ENCODE results near the gene WFDC1.
A peak's percentile ranks its signal among the peaks of the same experiment; 100 is the strongest.

Gene WFDC1

DNA sequence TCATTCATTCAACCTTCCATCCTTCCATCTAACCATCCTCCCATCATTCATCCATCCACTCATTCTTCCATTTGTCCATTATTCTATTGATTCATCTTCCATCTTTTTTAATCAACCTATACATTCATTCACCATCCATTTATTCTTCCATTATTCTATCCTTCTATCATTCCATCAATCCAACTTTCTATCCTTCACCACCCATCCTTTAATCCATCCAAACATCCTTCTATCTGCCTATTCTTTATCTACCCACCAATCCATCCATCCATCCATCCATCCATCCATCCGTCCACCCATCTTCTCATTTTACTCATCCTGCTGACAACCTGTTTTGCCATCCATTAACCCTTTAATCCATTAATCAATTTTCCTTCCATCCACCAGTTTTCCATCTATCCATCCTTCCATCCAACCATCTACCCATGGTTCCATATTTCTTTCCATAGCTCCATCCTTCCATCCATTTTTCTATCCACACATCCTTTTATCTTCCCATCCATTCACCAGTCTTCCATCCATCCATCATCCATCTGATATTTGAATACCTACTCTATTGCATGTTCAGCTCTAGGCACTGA lies 21.8 kb upstream of the WFDC1 start:
- no peak overlapping the region for H2BK15ac ChIP-seq (replicated peaks; ENCODE audit: low read depth)
- H3K36me3 ChIP-seq (ENCODE audit: control insufficient read depth, insufficient read depth, low read length): no peaks in the 10 kb centered on the region
- H3K23ac ChIP-seq (ENCODE audit: low read length): no peak overlapping the region
- no peaks in the 10 kb centered on the region for H3K79me1 ChIP-seq (ENCODE audit: low read length)
- H3K4me3 ChIP-seq (ENCODE audit: low read length): no peak overlapping the region
- H2BK120ac ChIP-seq (ENCODE audit: low read depth, low read length): no peak overlapping the region
- WGBS (ENCODE audit: extremely low coverage, insufficient coverage, low lambda C conversion rate): 100% methylated on average over 1 of the region's 1 CpG
- no peak overlapping the region for H2BK5ac ChIP-seq (ENCODE audit: low read length)
- H4K8ac ChIP-seq (ENCODE audit: low read depth, low read length): no peak overlapping the region
- H3K56ac ChIP-seq (ENCODE audit: low read length): no peak overlapping the region
- no peaks in the 10 kb centered on the region for H3K4me1 ChIP-seq (ENCODE audit: control insufficient read depth, low read depth, low read length)
- no peak overlapping the region for H3K27ac ChIP-seq (ENCODE audit: low read depth, low read length)
- H2AK5ac ChIP-seq (ENCODE audit: low read length): no peak overlapping the region
- no peaks in the 10 kb centered on the region for H3K79me2 ChIP-seq (ENCODE audit: control insufficient read depth, insufficient read depth, low read length)
- no peak overlapping the region for H3K4ac ChIP-seq (ENCODE audit: low read depth, low read length)
- no peak overlapping the region for H3K18ac ChIP-seq (ENCODE audit: low read length)
- no peak overlapping the region for H3K4me2 ChIP-seq (ENCODE audit: low read length)
- H3K9ac ChIP-seq (ENCODE audit: low read length): no peak overlapping the region
- no peaks in the 10 kb centered on the region for H3K27me3 ChIP-seq (ENCODE audit: insufficient read depth, low read length, poor library complexity)
- no peak for DNase-seq
- no peak overlapping the region for H4K5ac ChIP-seq (ENCODE audit: low read length)

DNA sequence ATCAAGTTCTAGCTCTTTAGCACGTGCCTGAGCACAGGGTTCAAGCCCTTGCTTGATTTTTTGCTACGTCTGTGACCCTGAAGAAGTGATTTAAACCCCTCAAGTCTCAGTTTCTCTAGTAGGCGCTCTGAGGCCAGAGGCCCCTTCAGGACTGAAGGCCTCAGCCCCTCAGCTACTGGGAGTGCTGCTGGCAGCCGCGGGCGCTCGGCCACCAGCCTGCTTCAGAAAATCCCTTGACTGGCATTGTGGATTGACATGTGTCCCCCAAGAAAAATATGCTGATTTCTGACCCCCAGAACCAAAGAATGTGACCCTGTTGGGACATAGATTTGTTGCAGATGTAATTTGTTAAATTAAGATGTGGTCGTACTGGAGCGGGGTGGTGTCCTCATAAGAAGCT lies 20.2 kb upstream of the WFDC1 start:
- Histone ChIP-seq H4K5ac (ENCODE audit: low read length) (no peak overlapping the region), H3K79me1 (ENCODE audit: low read length) (no peaks in the 10 kb centered on the region), H3K27me3 (ENCODE audit: insufficient read depth, low read length, poor library complexity) (no peaks in the 10 kb centered on the region), H3K18ac (ENCODE audit: low read length) (no peak overlapping the region), H3K4ac (ENCODE audit: low read depth, low read length) (no peak overlapping the region), H3K4me1 (ENCODE audit: control insufficient read depth, low read depth, low read length) (no peaks in the 10 kb centered on the region), H3K27ac (ENCODE audit: low read depth, low read length) (no peak overlapping the region), H3K4me2 (ENCODE audit: low read length) (no peak overlapping the region), H3K36me3 (ENCODE audit: control insufficient read depth, insufficient read depth, low read length) (no peaks in the 10 kb centered on the region), H3K56ac (ENCODE audit: low read length) (no peak overlapping the region), H2AK5ac (ENCODE audit: low read length) (no peak overlapping the region), H4K8ac (ENCODE audit: low read depth, low read length) (no peak overlapping the region), H2BK5ac (ENCODE audit: low read length) (no peak overlapping the region), H3K4me3 (ENCODE audit: low read length) (no peak overlapping the region), H3K9ac (ENCODE audit: low read length) (no peak overlapping the region), H2BK120ac (ENCODE audit: low read depth, low read length) (no peak overlapping the region), H3K23ac (ENCODE audit: low read length) (no peak overlapping the region), H2BK15ac (replicated peaks; ENCODE audit: low read depth) (no peak overlapping the region), H3K79me2 (ENCODE audit: control insufficient read depth, insufficient read depth, low read length) (no peaks in the 10 kb centered on the region)
- no peak for DNase-seq
- no CpG with 5 or more reads among the region's 9 CpGs for WGBS (ENCODE audit: extremely low coverage, insufficient coverage, low lambda C conversion rate)

DNA sequence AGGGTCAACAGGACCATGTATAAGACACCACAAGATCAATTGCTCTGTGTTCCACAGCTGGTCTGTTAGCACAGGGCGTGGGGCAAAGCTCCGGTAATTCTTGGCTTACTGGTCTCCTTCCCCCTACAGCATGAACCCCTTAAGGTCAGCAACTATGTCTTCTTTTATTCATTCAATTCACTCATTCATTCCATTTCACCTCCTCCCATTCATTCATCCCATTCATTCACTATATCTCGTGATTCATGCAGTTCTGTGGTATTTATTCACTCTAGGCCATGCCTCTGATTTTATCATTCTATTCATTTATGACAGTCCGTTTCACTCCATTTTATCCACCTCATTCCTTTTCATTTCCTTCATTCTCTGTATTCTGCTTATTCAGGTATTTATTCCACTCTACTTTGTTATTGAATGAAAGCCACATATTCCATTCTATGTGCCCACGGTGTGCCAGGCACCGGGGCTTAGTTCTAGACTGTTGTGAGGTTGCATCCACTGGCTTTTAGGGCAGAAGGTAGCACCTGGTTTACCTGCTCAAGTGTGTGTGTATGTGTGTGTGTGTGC lies 19.0 kb upstream of the WFDC1 start:
- WGBS (ENCODE audit: extremely low coverage, insufficient coverage, low lambda C conversion rate): 100% methylated on average over 1 of the region's 6 CpGs

DNA sequence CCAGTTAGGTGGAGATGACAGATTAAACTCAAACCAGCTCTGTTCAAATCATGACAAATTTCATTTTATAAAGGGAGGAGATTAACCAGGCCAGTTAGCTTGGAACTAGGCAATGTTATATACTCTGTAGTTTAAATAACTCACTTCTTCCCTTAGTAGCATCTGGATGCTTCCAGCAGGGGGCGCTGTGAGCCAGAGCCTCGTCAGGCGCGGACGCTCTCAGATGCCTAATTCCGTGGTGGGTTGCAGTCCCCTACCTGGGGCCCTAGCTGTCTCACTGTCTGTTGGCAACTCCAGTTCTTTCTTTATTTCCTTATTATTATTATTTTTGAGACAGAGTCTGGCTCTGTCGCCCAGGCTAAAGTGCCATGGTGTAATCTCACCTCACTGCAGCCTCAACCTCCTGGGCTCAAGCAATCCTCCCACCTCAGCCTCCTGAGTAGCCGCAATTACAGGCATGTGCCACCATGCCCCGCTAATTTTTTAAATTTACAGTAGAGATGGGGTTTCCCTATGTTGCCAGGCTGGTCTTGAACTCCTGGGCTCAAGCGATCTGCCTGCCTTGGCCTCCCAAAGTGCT lies 17.3 kb upstream of the WFDC1 start:
- peak; percentile 67 for DNase-seq
- Histone ChIP-seq H3K36me3 (ENCODE audit: control insufficient read depth, insufficient read depth, low read length) (no peaks in the 10 kb centered on the region), H2BK15ac (replicated peaks; ENCODE audit: low read depth) (no peak overlapping the region), H2BK5ac (ENCODE audit: low read length) (no peak overlapping the region), H3K79me2 (ENCODE audit: control insufficient read depth, insufficient read depth, low read length) (no peaks in the 10 kb centered on the region), H2BK120ac (ENCODE audit: low read depth, low read length) (no peak overlapping the region), H3K79me1 (ENCODE audit: low read length) (no peaks in the 10 kb centered on the region), H3K56ac (ENCODE audit: low read length) (no peak overlapping the region), H3K27me3 (ENCODE audit: insufficient read depth, low read length, poor library complexity) (no peaks in the 10 kb centered on the region), H2AK5ac (ENCODE audit: low read length) (no peak overlapping the region), H3K4me2 (ENCODE audit: low read length) (no peak overlapping the region), H3K4ac (ENCODE audit: low read depth, low read length) (no peak overlapping the region), H4K5ac (ENCODE audit: low read length) (no peak overlapping the region), H3K4me3 (ENCODE audit: low read length) (no peak overlapping the region), H3K4me1 (ENCODE audit: control insufficient read depth, low read depth, low read length) (no peaks in the 10 kb centered on the region), H3K9ac (ENCODE audit: low read length) (no peak overlapping the region), H4K8ac (ENCODE audit: low read depth, low read length) (no peak overlapping the region), H3K23ac (ENCODE audit: low read length) (no peak overlapping the region), H3K18ac (ENCODE audit: low read length) (no peak overlapping the region), H3K27ac (ENCODE audit: low read depth, low read length) (no peak overlapping the region)
- WGBS (ENCODE audit: extremely low coverage, insufficient coverage, low lambda C conversion rate): no CpG with 5 or more reads among the region's 10 CpGs

More for the DNA sequence above, 19.0 kb upstream of the WFDC1 start:
- Histone ChIP-seq H3K4me2 (ENCODE audit: low read length) (no peak overlapping the region), H3K4ac (ENCODE audit: low read depth, low read length) (no peak overlapping the region), H3K27me3 (ENCODE audit: insufficient read depth, low read length, poor library complexity) (no peaks in the 10 kb centered on the region), H3K27ac (ENCODE audit: low read depth, low read length) (no peak overlapping the region), H4K5ac (ENCODE audit: low read length) (no peak overlapping the region), H3K18ac (ENCODE audit: low read length) (no peak overlapping the region), H3K4me3 (ENCODE audit: low read length) (no peak overlapping the region), H2AK5ac (ENCODE audit: low read length) (no peak overlapping the region), H3K23ac (ENCODE audit: low read length) (no peak overlapping the region), H3K4me1 (ENCODE audit: control insufficient read depth, low read depth, low read length) (no peaks in the 10 kb centered on the region), H2BK15ac (replicated peaks; ENCODE audit: low read depth) (no peak overlapping the region), H3K79me2 (ENCODE audit: control insufficient read depth, insufficient read depth, low read length) (no peaks in the 10 kb centered on the region), H3K56ac (ENCODE audit: low read length) (no peak overlapping the region), H2BK5ac (ENCODE audit: low read length) (no peak overlapping the region), H3K36me3 (ENCODE audit: control insufficient read depth, insufficient read depth, low read length) (no peaks in the 10 kb centered on the region), H3K9ac (ENCODE audit: low read length) (no peak overlapping the region), H2BK120ac (ENCODE audit: low read depth, low read length) (no peak overlapping the region), H3K79me1 (ENCODE audit: low read length) (no peaks in the 10 kb centered on the region), H4K8ac (ENCODE audit: low read depth, low read length) (no peak overlapping the region)
- DNase-seq: no peak

DNA sequence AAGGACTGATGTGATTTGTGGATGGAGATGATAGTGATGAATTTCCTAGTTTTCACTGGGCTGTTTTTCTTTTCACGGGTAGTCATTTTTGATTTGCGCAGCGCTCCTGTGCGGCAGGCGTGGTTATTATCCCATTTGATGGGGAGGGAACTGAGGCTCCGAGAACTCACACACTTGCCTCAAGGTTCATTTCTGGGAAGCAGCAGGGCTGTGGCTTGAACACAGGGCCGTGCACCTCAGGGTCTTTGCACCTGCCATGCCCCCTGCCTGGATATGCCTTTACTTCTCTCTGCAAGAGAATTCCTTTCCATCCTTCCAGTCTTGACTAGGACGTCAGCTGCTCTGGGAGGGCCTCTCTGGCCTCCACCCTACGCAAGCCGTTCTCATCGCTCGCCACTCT lies 16.3 kb upstream of the WFDC1 start:
- Histone ChIP-seq H3K4me2 (ENCODE audit: low read length) (no peak overlapping the region), H3K4me1 (ENCODE audit: control insufficient read depth, low read depth, low read length) (no peaks in the 10 kb centered on the region), H3K36me3 (ENCODE audit: control insufficient read depth, insufficient read depth, low read length) (no peaks in the 10 kb centered on the region), H2AK5ac (ENCODE audit: low read length) (no peak overlapping the region), H4K8ac (ENCODE audit: low read depth, low read length) (no peak overlapping the region), H3K23ac (ENCODE audit: low read length) (no peak overlapping the region), H3K27me3 (ENCODE audit: insufficient read depth, low read length, poor library complexity) (no peaks in the 10 kb centered on the region), H2BK15ac (replicated peaks; ENCODE audit: low read depth) (no peak overlapping the region), H3K56ac (ENCODE audit: low read length) (no peak overlapping the region), H3K9ac (ENCODE audit: low read length) (no peak overlapping the region), H3K27ac (ENCODE audit: low read depth, low read length) (no peak overlapping the region), H3K18ac (ENCODE audit: low read length) (no peak overlapping the region), H3K4me3 (ENCODE audit: low read length) (no peak overlapping the region), H2BK5ac (ENCODE audit: low read length) (no peak overlapping the region), H4K5ac (ENCODE audit: low read length) (no peak overlapping the region), H3K79me2 (ENCODE audit: control insufficient read depth, insufficient read depth, low read length) (no peaks in the 10 kb centered on the region), H2BK120ac (ENCODE audit: low read depth, low read length) (no peak overlapping the region), H3K79me1 (ENCODE audit: low read length) (no peaks in the 10 kb centered on the region), H3K4ac (ENCODE audit: low read depth, low read length) (no peak overlapping the region)
- no peak for DNase-seq
- no CpG with 5 or more reads among the region's 12 CpGs for WGBS (ENCODE audit: extremely low coverage, insufficient coverage, low lambda C conversion rate)

DNA sequence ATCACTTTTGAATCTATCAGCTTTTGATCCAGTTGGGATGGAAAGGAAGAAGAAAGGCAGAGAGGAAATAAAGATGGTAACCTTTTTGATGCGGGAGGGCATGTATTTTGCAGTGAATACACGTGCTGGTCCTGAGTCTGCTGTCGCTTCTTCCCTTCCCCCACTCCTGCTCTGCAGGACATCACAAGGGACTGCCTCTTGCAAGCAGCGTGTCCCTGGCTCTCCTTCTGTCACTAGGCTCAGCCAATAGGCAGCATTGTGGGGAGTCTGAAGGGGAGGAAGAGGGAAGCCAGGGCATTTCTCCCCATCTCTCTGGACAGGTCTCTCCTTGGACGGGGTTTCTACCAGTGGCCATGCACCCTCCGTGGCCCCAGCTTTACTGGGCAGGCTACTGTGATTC lies 15.7 kb upstream of the WFDC1 start:
- H2BK15ac ChIP-seq (replicated peaks; ENCODE audit: low read depth): no peak overlapping the region
- no peak overlapping the region for H3K4ac ChIP-seq (ENCODE audit: low read depth, low read length)
- H2AK5ac ChIP-seq (ENCODE audit: low read length): no peak overlapping the region
- no peaks in the 10 kb centered on the region for H3K79me2 ChIP-seq (ENCODE audit: control insufficient read depth, insufficient read depth, low read length)
- no peak overlapping the region for H4K8ac ChIP-seq (ENCODE audit: low read depth, low read length)
- H3K4me3 ChIP-seq (ENCODE audit: low read length): no peak overlapping the region
- H2BK5ac ChIP-seq (ENCODE audit: low read length): no peak overlapping the region
- H3K23ac ChIP-seq (ENCODE audit: low read length): no peak overlapping the region
- H4K5ac ChIP-seq (ENCODE audit: low read length): no peak overlapping the region
- H3K79me1 ChIP-seq (ENCODE audit: low read length): no peaks in the 10 kb centered on the region
- no peak overlapping the region for H2BK120ac ChIP-seq (ENCODE audit: low read depth, low read length)
- H3K27ac ChIP-seq (ENCODE audit: low read depth, low read length): no peak overlapping the region
- H3K36me3 ChIP-seq (ENCODE audit: control insufficient read depth, insufficient read depth, low read length): no peaks in the 10 kb centered on the region
- H3K18ac ChIP-seq (ENCODE audit: low read length): no peak overlapping the region
- peak; percentile 68 for DNase-seq
- H3K4me1 ChIP-seq (ENCODE audit: control insufficient read depth, low read depth, low read length): peaks cover 2% of the 10 kb centered on the region
- no peaks in the 10 kb centered on the region for H3K27me3 ChIP-seq (ENCODE audit: insufficient read depth, low read length, poor library complexity)
- no peak overlapping the region for H3K9ac ChIP-seq (ENCODE audit: low read length)
- H3K56ac ChIP-seq (ENCODE audit: low read length): no peak overlapping the region
- WGBS (ENCODE audit: extremely low coverage, insufficient coverage, low lambda C conversion rate): no CpG with 5 or more reads among the region's 6 CpGs
- H3K4me2 ChIP-seq (ENCODE audit: low read length): no peak overlapping the region
